ENCODE data around the gene LPP. TPM values are rescaled to one million over a fixed set of nuclear protein-coding genes. Genes with fewer than 3 reads are reported as not detected.

Gene LPP
- total RNA-seq, 4 donors from 2014 or later: 141 to 248 (median 185) TPM

- TF ChIP-seq, protein P1, sequence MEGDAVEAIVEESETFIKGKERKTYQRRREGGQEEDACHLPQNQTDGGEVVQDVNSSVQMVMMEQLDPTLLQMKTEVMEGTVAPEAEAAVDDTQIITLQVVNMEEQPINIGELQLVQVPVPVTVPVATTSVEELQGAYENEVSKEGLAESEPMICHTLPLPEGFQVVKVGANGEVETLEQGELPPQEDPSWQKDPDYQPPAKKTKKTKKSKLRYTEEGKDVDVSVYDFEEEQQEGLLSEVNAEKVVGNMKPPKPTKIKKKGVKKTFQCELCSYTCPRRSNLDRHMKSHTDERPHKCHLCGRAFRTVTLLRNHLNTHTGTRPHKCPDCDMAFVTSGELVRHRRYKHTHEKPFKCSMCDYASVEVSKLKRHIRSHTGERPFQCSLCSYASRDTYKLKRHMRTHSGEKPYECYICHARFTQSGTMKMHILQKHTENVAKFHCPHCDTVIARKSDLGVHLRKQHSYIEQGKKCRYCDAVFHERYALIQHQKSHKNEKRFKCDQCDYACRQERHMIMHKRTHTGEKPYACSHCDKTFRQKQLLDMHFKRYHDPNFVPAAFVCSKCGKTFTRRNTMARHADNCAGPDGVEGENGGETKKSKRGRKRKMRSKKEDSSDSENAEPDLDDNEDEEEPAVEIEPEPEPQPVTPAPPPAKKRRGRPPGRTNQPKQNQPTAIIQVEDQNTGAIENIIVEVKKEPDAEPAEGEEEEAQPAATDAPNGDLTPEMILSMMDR (IDR thresholded peaks at IDR 0.05; ENCODE audit: low read depth): no peak
Measured at GRCh38 chr3:188470508-188471130, 316.7 kb downstream of the LPP start.

- TF ChIP-seq, protein P1 (IDR thresholded peaks at IDR 0.05; ENCODE audit: low read depth): no peak
Measured at GRCh38 chr3:188471723-188472122, 317.8 kb downstream of the LPP start.

GRCh38 chr3:188472336-188472735 is 318.4 kb downstream of the LPP start:
- TF ChIP-seq, protein P1 (IDR thresholded peaks at IDR 0.05; ENCODE audit: low read depth): no peak

DNA sequence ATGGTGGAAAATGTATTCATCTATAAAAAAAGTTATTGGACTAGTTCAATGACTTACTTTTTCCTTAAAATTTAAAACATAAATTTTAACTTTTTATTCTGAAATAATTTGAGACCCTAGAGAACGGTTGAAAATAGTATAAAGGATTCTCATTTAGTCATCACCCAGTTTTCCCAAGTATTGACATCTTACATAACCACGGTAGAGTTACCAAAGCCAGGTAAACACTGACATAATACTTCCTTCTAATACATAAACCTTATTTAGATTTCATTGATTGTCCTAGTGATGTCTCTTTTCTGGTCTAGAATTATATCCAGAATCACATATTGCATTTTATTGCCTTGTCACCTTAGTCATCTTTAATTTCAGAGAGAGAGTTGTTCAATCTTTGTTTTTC is 319.1 kb downstream of the LPP start:
- TF ChIP-seq, protein P1 (IDR thresholded peaks at IDR 0.05; ENCODE audit: low read depth): no peak

DNA sequence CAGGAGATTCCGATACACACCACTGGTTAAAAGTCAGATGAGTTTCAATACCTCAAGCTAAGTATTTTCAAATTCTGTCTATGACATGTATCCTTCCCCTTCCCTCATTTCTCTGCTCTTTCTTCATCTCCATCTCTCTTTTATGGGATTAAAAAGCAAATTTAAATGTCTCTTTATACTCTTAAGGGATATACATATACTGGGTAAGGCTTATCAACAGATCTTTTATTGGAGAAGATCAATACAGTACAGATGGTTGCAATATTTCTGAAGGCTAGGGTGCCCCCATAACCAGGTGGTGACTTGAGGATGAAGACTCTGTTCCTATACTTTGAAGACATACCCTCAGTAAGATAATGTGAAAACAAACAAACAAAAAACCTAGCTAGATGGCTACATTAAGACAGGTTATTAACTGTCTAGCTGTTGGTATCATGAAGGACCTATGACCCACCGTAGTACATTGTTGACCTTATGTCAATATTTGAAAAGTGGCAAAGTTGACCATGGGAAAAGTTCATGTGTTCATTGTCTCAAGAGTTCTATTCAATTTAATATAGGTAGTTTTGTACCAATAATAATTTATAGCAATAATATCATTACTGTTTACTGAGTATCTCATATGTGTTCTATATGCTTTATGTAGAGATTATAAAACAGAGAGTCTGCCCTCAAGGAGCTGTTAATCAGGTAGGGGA is 319.8 kb downstream of the LPP start:
- TF ChIP-seq, protein P1 (IDR thresholded peaks at IDR 0.05; ENCODE audit: low read depth): no peak

DNA sequence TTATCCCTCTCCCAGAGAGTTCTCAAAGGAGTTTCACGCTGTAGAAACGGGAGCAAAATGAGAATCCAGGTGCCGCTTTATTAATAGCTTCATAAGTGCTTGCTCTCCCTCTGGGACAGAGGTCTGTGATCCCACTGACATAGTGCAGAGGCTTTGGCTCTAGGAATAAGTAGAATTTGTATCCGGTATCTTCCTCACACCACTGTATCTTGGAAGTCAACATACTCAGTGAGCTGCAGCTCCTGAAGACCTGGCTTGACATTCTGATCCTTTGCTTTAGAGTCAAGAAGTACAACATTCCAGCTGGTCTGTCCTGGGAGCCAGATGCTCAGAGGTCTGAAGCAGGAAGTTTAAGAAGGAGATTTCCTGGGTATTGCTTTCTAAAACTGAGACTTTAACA is 323.0 kb downstream of the LPP start:
- TF ChIP-seq, protein P1 (IDR thresholded peaks at IDR 0.05; ENCODE audit: low read depth): no peak

DNA sequence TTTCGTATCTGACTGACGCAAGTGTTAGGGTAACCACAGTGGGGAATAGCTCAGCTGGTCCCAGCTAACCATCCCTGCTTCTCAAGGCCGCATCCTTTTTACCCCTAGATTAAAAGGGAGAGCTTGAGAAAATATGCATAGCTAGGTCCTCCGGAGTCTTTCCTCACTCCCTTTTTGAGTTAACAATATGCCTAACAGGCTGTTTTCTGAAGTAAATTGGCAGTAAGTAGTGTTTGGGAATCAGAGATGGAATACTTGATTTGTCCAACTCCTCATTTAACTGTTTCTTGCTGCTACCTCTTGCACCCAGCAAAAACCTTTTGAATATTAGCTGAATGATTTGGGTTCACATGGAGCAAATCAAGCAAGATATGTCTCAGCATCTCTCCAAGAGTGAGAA is 326.1 kb downstream of the LPP start:
- TF ChIP-seq, protein P1 (IDR thresholded peaks at IDR 0.05; ENCODE audit: low read depth): no peak
